ENCODE data around the gene ZBTB46.
A peak's percentile ranks its signal among the peaks of the same experiment; 100 is the strongest.
"Not testable (repeated sequence)": the region's sequence is repeated elsewhere in the genome, so short reads cannot be mapped to it uniquely, and the experiment has no call there.

Gene ZBTB46

GRCh38 chr20:63830841-63831588, at the start of gene ZBTB46:
TSS of gene ZBTB46 (minus strand) at chr20:63831264. CDS start at chr20:63790757, 40,507 bp downstream.
- no peak for DNase-seq

- no peak for DNase-seq
Measured at GRCh38 chr20:63878899-63879663, 48.0 kb upstream of the ZBTB46 start.

- DNase-seq: no peak
Measured at GRCh38 chr20:63877755-63878470, 46.8 kb upstream of the ZBTB46 start.

- no peak for DNase-seq
Measured at GRCh38 chr20:63876489-63877036, 45.5 kb upstream of the ZBTB46 start.

- DNase-seq: not testable (repeated sequence)
Measured at GRCh38 chr20:63874241-63874640, 43.2 kb upstream of the ZBTB46 start.

- no peak for DNase-seq
Measured at GRCh38 chr20:63873477-63873971, 42.5 kb upstream of the ZBTB46 start.

- DNase-seq: no peak
Measured at GRCh38 chr20:63868264-63868663, 37.2 kb upstream of the ZBTB46 start.

GRCh38 chr20:63867042-63867441, 36.0 kb upstream of the ZBTB46 start:
- not testable (repeated sequence) for DNase-seq

- peak; percentile 100 for DNase-seq
Measured at GRCh38 chr20:63864978-63865640, 34.0 kb upstream of the ZBTB46 start, which contains the start of gene TPD52L2. TSS of gene TPD52L2 (plus strand) at chr20:63865270. CDS start at chr20:63865366, 96 bp downstream.

- no peak for DNase-seq
Measured at GRCh38 chr20:63864545-63864977, 33.5 kb upstream of the ZBTB46 start.

- DNase-seq: peak; percentile 85
Measured at GRCh38 chr20:63863798-63864544, 32.9 kb upstream of the ZBTB46 start.

GRCh38 chr20:63863021-63863797, 32.1 kb upstream of the ZBTB46 start:
- DNase-seq: no peak

- DNase-seq: no peak
Measured at GRCh38 chr20:63861981-63862901, 31.2 kb upstream of the ZBTB46 start.

GRCh38 chr20:63861365-63861934, 30.4 kb upstream of the ZBTB46 start, which contains the start of gene ABHD16B:
TSS of gene ABHD16B (plus strand) at chr20:63861498. CDS start at chr20:63861541, 43 bp downstream.
- DNase-seq: no peak

- no peak for DNase-seq
Measured at GRCh38 chr20:63860325-63861051, 29.4 kb upstream of the ZBTB46 start.

- no peak for DNase-seq
Measured at GRCh38 chr20:63859166-63859699, 28.2 kb upstream of the ZBTB46 start.

- DNase-seq: peak; percentile 32
Measured at GRCh38 chr20:63858393-63859165, 27.5 kb upstream of the ZBTB46 start.
